GM19395 (cell line): ENCODE results near the gene EIF3F.

Experiments used
- ATAC-seq: cut with Tn5 transposase; IDR thresholded peaks from one replicate; pipeline ENCODE4 v1.9.1; 2021; ENCODE audit warnings: mild to moderate bottlenecking, moderate library complexity; ENCODE audit not compliant: unreplicated experiment

EIF3F gene, protein sequence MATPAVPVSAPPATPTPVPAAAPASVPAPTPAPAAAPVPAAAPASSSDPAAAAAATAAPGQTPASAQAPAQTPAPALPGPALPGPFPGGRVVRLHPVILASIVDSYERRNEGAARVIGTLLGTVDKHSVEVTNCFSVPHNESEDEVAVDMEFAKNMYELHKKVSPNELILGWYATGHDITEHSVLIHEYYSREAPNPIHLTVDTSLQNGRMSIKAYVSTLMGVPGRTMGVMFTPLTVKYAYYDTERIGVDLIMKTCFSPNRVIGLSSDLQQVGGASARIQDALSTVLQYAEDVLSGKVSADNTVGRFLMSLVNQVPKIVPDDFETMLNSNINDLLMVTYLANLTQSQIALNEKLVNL

DNA sequence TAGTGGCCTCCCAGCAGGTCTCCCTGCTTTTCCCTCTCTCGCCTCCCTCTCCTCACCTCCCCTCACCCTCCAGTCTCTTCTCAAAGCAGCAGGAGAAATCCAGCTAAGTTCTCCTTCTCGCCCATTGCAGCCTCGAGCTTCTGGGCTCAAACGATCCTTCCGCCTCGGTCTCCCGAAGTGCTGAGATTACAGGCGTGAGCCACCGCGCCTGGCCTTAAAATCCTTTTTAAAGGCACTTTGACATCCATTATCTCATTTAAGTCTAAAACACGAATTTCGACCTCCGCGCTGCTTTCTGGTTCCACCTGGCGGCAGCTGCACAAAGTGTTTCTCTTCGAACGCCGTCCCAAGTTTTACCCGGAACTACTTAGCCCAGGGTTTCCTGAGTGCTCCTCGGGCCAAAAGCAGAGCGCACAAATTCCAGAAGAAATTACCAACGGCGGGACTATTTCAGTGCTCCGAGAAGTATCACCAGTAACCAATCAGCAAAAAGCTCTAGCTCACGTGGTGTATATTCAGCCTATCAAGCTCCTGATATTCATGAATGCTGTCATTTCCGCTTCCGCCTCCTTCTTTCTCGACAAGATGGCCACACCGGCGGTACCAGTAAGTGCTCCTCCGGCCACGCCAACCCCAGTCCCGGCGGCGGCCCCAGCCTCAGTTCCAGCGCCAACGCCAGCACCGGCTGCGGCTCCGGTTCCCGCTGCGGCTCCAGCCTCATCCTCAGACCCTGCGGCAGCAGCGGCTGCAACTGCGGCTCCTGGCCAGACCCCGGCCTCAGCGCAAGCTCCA lies at the start of gene EIF3F:
EIF3F (plus strand) TSS at position 570 of the 792 bp plus-strand sequence; CDS start at position 586, 16 bp downstream.
- ATAC-seq = peak; percentile 95

DNA sequence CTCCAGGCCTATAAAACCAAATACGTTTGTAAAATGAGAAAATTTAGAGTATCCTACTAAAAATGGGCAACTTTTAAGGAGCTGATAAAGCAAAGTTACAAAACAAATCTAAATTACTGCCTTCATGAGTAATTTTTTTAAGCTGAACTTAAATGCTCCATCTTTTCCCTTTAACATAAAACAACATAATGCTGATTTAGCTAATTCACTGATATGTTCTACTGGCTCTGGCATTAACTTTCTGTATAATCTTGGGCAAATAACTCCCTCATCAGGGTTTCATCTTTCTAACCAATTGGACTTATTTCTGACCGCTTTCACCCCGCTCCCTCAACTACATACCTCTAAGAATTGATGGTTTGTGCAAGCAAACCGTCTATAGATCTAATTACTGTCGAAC lies 46.0 kb upstream of the EIF3F start:
- ATAC-seq = no peak

DNA sequence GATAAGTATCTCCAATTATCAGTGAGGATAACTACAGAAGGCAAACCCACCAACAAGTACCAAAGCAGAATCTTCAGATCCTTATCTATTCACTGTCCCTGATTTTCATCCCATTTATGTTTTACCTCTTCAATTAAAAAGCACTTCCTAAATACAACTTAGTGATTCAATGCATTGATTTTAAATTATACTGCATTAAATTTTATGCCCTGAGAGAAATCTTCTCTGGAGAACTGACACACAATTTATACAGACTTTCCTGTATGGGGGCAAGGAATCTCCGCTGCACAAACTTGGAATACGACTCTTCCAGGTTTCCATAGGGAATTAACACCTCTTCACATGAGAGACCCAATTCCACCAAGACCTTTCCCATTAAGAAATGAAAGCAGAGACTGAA lies 45.5 kb upstream of the EIF3F start, which contains the start of gene OR10A3:
OR10A3 (minus strand) TSS at position 101 of the 400 bp plus-strand sequence. CDS start 2,188 bp downstream, outside the sequence.
- ATAC-seq = no peak

DNA sequence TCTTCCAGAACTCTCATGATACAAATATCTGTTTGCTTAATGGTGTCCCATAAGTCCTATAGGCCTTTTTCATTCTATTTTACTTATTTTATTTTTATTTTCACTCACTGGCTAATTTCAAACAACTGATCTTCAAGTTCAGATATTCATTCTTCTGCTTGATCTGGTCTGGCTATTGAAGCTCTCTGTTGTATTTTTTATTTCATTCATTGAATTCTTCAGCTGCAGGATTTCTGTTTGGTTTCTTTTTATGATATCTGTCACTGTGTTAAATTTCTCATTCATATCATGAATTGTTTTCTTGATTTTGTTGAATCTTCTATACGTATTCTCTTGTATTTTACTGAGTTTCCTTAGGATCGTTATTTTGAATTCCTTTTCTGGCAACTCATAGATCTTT lies 43.0 kb upstream of the EIF3F start:
- ATAC-seq = no peak

- no peak for ATAC-seq
Measured at GRCh38 chr11:7949934-7950333, 37.2 kb upstream of the EIF3F start.

GRCh38 chr11:7955191-7955590 lies 31.9 kb upstream of the EIF3F start:
- ATAC-seq = no peak

DNA sequence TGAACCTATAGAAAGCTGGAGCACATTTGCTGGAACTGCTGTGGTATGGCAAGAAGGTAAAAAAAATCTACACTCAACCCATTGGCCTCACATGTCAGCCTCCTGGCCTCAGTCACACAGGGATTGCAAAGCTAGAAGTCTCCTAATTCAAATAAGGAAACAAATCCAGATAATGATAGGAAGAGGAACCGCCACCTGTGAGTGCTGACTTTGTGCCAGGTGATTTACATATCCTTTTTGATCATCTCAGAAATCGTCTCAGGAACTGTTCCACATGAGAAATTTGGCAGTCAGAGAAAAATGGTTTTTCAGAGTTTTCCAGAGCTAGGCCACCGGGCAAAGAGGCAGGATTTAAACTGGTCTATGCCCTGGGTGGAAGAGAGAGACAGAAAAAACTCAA lies 22.9 kb upstream of the EIF3F start:
- no peak for ATAC-seq

- ATAC-seq = no peak
Measured at GRCh38 chr11:7964873-7965272, 22.3 kb upstream of the EIF3F start.

DNA sequence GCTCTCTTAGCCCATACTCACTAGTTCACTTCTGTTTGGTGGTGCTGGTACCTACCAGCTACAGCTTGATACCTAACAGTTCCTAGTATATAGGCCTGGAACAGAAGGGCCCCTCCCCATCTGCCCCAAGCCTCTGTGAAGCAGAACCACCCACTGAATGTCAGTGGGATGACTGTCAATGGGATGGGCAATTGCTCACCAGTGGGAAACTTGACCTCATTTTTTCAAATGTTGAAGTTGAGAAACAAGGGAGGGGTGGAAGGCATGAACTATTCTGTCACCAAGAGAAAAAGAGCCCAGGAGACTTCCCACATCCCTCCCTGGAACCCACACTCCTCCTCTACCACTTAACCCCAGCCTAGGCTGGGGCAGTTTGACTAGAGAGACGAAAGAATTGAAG lies 21.8 kb upstream of the EIF3F start, which contains the start of gene NLRP10:
NLRP10 (minus strand) TSS at position 62 of the 400 bp plus-strand sequence. CDS start 1,952 bp downstream, outside the sequence.
- no peak for ATAC-seq

DNA sequence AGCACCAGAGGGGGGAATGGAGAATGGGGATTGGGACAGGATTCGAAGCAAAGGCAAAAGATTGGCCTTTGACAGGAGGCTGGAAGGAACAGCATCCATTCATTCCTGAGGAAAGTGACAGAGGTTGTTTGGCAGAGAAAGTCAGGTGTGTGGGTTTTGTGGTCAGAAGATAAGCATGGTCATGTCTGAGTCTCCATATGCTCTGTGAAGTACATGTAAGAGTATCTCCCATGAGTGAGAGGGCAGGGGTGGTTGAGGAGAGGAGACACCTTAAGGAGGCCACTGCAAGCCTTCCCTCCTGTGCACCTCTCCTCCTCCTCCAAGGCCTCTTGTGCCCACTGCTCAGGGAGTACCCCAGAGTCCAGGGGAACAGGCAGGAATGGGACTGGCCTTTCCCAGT lies 20.0 kb upstream of the EIF3F start:
- ATAC-seq = no peak

- ATAC-seq = no peak
Measured at GRCh38 chr11:7967826-7968225, 19.3 kb upstream of the EIF3F start.

DNA sequence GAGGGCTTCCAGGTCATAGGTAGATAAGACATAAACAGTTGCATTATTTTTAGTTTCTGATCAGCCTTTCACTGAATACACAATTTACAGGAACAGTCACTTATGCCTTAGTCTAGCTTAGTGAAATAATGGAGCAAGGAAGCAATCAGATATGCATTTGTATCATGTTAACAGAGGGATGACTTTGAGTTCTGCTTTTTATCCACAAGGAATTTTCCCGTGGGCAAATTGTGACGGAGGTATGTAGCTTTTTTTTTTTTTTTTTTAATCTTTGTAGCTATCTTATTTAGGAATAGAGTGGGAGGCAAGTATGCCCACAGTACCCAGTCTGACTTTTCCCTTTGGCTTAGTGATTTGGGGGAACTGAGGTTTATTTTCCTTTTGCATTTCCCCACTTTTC lies 18.5 kb upstream of the EIF3F start:
- ATAC-seq = no peak

- ATAC-seq = no peak
Measured at GRCh38 chr11:7969756-7970646, 17.1 kb upstream of the EIF3F start.

DNA sequence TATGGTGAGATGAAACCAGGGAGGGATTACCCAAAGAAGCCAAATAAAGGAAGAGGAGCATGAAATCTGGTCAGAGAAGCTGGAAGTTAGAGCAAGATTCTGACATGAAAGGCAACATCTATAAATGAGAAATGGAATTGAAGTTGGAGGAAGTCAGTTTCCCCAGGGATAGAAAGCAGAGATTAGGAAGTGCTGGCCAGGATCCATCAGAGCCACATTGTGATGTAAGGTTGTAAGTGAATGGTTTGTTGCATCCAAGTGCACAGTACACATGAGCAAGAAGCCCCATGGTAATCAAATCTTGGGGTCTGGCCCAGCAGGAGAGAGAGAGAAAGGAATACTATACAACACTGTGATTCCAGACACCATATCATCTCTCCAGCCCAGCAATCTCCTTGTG lies 15.3 kb upstream of the EIF3F start:
- no peak for ATAC-seq

- no peak for ATAC-seq
Measured at GRCh38 chr11:7973011-7973410, 14.1 kb upstream of the EIF3F start.

GRCh38 chr11:7974668-7975067 lies 12.5 kb upstream of the EIF3F start:
- no peak for ATAC-seq

DNA sequence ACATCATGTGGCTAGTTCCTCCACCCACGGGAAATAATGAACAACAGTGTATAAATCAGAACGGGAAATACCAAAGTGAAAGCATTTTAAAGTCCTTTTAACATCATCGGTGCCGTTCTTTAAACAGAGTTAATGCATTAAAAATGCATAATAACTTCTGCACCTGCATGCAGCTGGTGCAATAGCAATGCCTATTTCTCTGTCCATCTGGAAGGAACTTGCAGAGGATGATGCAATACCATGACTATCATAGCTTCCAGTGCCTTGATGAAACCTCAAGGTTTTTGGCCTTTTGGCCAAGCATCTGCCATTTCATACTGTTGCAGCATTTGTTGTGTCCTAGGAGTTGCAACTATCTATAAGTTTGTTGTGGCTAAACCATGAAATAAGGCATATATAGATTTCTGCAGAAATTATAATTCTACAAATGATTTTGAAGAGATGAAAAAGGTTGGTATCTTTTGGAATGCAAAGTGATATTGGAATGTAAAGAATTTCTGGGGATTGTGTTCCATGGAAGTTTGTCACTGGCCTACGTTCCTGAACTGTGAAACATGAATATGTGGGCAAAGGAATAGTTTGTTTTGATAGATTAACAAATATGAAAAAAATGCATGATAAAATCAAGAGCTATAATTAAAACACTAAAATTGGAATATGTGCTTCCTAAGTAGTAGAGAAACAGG lies 9.8 kb upstream of the EIF3F start:
- no peak for ATAC-seq

- no peak for ATAC-seq
Measured at GRCh38 chr11:7981619-7982157, 5.4 kb upstream of the EIF3F start.

DNA sequence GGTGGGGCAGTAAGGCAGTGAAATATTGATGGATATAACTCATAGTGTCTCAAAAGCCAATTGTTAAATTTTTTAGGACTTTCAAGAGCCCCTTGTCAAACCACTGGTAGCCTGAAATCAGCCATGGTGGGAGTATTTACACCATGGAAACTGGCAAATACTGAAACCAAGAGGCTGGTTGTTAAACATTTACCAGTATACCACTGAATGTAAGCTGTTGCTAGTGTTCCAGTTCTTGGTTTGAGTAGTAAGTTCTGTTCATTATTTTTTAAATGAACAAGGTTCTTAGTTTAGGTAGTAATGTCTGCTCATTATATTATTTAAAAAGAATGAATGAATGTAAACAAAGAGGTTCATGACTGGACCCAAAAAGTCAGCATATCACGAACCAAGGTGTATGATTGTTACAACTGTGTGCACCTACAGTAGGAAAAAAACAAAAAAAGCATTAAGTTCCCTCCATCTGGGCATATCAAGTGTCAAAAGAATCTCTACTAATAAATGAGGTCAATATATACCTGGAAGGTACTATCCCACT lies 4.5 kb upstream of the EIF3F start:
- ATAC-seq = peak; percentile 44
